KG1 (cell line): Measurements from ENCODE around the gene DDX47.
"Not testable (repeated sequence)": the region's sequence is repeated elsewhere in the genome, so short reads cannot be mapped to it uniquely, and the experiment has no call there.

Experiments
- DNase-seq: peaks from one replicate; lab custom pipeline; 2025; lab: John Stamatoyannopoulos, UW

Gene DDX47

GRCh38 chr12:12823300-12823699 is 10.2 kb downstream of the DDX47 start:
- DNase-seq = no peak

- no peak for DNase-seq
These were observed 10.7 kb downstream of the DDX47 start for GRCh38 chr12:12823811-12824210.

- DNase-seq = no peak
These were observed 22.4 kb downstream of the DDX47 start for GRCh38 chr12:12835378-12836146.

GRCh38 chr12:12836571-12836970 is 23.4 kb downstream of the DDX47 start:
- DNase-seq = no peak

GRCh38 chr12:12837025-12837812 is 24.1 kb downstream of the DDX47 start:
- no peak for DNase-seq

- no peak for DNase-seq
These were observed 24.6 kb downstream of the DDX47 start for GRCh38 chr12:12837813-12838153.

GRCh38 chr12:12839003-12839395 is 25.9 kb downstream of the DDX47 start:
- no peak for DNase-seq

GRCh38 chr12:12839439-12839838 is 26.3 kb downstream of the DDX47 start:
- DNase-seq = not testable (repeated sequence)

- DNase-seq = no peak
These were observed 26.9 kb downstream of the DDX47 start for GRCh38 chr12:12839873-12840579.

GRCh38 chr12:12840580-12840899 is 27.4 kb downstream of the DDX47 start:
- DNase-seq = no peak

GRCh38 chr12:12841428-12841827 is 28.3 kb downstream of the DDX47 start:
- DNase-seq = not testable (repeated sequence)

GRCh38 chr12:12845794-12846243 is 32.7 kb downstream of the DDX47 start:
- no peak for DNase-seq

- not testable (repeated sequence) for DNase-seq
These were observed 33.6 kb downstream of the DDX47 start for GRCh38 chr12:12846780-12847179.

- DNase-seq = no peak
These were observed 40.3 kb downstream of the DDX47 start for GRCh38 chr12:12853435-12853834.

- no peak for DNase-seq
These were observed 46.5 kb downstream of the DDX47 start for GRCh38 chr12:12859690-12860089.

GRCh38 chr12:12864243-12864642 is 51.1 kb downstream of the DDX47 start:
- no peak for DNase-seq

GRCh38 chr12:12868477-12869235 is 55.5 kb downstream of the DDX47 start:
- no peak for DNase-seq

- DNase-seq = no peak
These were observed 57.3 kb downstream of the DDX47 start for GRCh38 chr12:12870465-12870864.

GRCh38 chr12:12871587-12872138 is 58.5 kb downstream of the DDX47 start:
- DNase-seq = no peak

GRCh38 chr12:12872139-12872933 is 59.2 kb downstream of the DDX47 start:
- DNase-seq = no peak

- no peak for DNase-seq
These were observed 59.8 kb downstream of the DDX47 start for GRCh38 chr12:12872934-12873275.
